Measurements from ENCODE around the gene DNAJC5G.
A peak's percentile ranks its signal among the peaks of the same experiment; 100 is the strongest.
"Not testable (repeated sequence)": the region's sequence is repeated elsewhere in the genome, so short reads cannot be mapped to it uniquely, and the experiment has no call there.

Gene DNAJC5G

DNA sequence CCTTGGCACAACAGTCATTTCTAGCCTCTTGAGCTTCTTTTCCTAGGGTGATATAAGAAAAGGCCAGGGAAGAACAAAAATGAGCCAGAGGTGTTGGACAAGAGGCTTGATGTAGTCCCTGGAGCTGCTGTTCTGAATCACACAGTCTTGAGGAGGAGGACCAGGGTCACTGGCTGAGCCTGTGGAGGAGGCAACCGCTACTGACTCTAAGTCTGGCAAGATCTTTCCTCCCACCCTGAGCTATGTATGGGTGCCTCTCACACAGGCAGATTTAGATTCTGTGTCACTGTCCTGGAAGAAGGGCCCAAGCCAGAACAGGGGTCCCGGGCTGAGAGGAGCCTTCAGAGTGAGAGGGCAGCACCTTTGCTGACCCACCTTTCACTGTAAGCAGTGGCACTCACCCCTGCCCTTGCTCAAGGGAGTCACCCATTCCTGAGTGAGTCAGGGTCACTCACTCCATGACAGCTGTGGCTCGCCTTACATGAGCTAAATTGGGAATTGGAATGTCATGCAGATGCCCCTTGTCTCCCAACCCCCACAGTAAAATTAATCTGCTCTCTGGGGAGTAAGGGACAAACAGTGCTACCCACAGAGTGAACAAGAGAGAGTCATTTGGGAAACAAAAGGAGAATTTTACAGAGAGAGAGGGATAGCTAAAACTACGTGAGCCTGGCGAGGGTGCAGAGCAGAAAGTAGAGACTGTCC, 6.8 kb downstream of the DNAJC5G start, which contains the start of gene TRIM54:
TSS of gene TRIM54 (plus strand) at position 575 of the 705 bp plus-strand sequence. CDS start 303 bp downstream, outside the sequence.
- DNase-seq: no peak

GRCh38 chr2:27282892-27283291, 7.7 kb downstream of the DNAJC5G start:
- DNase-seq: no peak

GRCh38 chr2:27284996-27285395, 9.8 kb downstream of the DNAJC5G start:
- no peak for DNase-seq

GRCh38 chr2:27285481-27285880, 10.2 kb downstream of the DNAJC5G start:
- no peak for DNase-seq

GRCh38 chr2:27288610-27289009, 13.4 kb downstream of the DNAJC5G start:
- no peak for DNase-seq

- DNase-seq: no peak
These were observed 15.3 kb downstream of the DNAJC5G start for GRCh38 chr2:27290549-27290948.

DNA sequence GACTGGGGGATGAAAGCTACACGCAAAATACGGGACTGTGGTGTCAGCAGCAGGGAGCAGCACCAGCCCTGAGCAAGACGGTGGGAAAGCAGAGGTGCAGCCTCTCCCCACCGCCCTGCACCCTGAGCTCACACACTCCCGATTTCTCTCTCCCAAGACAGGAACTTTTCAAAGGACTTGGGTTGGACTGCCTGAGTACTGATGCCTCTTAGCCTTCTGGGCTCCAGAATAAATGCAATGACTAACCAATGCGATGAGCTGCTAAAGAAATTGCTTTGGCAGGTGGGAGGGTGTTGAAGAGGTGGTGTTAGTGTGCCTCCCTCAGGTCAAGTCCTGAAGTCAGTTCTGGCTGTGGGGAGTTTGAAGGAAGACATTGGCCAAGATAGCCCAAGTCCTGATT, 16.6 kb downstream of the DNAJC5G start:
- DNase-seq: no peak

- DNase-seq: no peak
These were observed 19.7 kb downstream of the DNAJC5G start for GRCh38 chr2:27294928-27295327.

DNA sequence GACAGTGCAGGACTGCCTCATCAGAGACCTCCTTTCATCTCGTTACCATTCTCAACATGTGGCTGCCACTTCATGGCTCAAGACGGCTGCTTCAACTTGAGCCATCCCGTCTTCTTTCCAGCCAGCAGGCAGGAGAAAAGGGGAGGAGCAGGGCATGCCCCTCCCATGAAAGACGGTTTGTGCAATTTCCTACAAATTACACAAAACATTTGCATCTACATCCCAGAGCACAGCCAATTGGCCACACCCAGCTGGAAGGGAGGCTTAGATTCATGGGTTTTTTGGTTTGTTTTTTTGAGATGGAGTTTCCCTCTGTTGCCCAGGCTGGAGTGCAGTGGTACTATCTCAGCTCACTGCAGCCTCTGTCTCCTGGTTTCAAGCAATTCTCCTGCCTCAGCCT, 21.2 kb downstream of the DNAJC5G start:
- DNase-seq: no peak

DNA sequence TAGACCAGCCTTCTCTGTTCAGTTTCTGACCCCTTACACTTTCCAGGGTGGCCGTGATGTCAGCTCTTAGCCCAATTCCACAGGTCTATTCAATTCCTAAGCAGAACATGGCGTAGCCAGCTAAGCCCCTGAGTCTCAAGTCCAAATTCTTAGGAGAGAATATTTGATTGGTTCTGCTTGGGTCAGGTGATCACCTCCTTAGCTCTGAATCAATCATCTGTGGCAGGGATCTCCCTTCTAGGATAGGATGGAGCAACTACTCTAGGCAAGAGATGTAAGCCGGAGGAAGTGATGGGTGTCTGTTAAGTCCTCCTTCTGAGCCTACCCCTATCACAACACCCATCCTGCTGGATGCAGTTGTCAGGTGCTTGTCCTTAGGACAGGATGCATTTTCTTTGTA, 22.0 kb downstream of the DNAJC5G start:
- no peak for DNase-seq

DNA sequence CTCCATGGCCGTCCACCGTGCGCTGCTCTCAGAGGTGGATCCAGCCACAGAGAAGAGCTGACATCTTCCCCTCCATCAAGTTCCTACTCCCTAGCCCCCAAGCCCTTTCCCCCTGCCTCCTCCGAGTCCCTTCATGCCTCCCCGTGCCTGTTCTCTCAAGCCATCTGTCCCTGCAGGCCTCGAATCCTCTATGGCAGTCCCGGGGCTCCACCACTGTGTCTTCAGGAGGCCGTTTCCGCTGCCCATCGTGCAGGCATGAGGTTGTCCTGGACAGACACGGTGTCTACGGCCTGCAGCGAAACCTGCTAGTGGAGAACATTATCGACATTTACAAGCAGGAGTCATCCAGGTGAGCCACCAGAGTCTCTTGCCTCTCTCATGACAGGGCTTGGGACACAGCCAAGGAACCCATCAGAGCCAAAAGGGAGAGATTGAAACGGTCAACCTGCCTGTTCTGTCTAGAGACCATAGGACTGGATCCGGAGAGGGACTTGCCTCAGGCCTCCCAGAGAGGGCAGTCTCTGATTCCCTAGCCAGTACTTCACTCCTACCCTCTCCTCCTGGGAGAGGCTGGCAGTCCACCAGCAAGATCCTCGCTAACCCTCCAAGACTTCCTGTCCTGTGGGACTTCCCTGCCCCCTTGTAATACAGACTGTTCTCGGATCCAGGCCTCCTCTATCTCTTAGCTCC, 23.3 kb downstream of the DNAJC5G start:
- no peak for DNase-seq

DNA sequence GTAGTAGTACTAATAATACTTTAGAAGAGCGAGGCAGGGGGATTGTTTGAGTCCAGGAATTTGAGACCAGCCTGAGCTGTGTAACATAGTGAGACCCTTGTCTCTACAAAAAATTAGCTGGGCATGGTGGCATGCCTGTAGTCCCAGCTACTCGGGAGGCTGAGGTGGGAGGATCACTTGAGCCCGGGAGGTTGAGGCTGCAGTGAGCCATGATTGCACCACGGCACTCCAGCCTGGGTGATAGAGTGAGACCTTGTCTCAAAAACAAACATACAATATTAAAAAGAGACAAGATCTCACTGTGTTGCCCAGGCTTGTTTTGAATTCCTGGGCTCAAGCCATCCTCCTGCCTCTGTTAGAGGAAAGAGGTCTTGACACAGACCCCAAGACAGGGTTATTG, 25.4 kb downstream of the DNAJC5G start:
- DNase-seq: not testable (repeated sequence)

DNA sequence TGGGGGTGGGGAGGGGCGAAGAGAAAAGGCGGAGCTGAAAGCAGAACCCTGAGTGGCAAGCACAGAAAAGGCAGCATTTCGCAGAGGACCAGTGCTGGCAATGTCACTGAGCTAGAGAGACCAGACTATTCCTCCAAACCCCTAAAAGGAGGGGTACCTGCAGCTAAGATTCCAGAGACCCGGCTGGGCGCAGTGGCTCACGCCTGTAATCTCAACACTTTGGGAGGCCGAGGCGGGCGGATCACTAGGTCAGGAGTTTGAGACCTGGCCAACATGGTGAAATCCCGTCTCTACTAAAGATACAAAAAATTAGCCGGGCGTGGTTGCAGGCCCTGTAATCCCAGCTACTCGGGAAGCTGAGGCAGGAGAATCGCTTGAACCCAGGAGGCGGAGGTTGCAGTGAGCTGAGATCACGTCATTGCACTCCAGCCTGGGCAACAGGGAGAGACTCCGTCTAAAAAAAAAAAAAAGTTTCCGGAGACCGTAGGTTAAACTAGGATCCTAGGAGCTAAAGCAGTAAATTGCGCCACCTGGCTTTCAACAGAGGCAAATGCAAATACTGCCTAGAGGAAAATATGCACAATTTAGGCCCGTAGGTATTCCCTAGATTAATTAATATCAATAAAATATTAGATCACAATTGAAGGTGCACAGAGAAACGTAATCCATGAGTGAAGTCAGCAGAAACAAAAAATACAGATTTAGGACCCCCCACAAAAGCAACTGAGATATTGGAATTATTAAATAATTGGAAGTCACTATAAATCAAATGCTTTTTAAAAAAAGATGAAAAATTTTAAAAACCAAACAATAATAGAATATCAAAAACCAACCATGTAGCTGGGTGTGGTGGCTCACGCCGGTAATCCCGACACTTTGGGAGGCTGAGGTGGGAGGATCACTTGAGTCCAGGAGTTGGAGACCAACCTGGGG, 28.1 kb downstream of the DNAJC5G start:
- peak in 2 of 14 donors; percentile 4 to 11 for DNase-seq

- DNase-seq: no peak
These were observed 29.4 kb downstream of the DNAJC5G start for GRCh38 chr2:27304488-27305240.

DNA sequence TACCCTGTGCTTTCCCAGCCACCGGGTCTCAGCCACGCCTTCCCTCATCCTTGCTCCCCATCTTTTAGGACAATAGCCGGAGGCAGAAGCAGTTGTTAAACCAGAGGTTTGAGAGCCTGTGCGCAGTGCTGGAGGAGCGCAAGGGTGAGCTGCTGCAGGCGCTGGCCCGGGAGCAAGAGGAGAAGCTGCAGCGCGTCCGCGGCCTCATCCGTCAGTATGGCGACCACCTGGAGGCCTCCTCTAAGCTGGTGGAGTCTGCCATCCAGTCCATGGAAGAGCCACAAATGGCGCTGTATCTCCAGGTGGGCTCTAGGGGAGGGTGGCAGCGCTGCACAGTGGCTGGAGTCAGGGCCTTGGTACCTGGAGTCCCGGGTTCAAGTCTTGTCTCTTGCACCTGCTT, 30.3 kb downstream of the DNAJC5G start:
- no peak for DNase-seq

DNA sequence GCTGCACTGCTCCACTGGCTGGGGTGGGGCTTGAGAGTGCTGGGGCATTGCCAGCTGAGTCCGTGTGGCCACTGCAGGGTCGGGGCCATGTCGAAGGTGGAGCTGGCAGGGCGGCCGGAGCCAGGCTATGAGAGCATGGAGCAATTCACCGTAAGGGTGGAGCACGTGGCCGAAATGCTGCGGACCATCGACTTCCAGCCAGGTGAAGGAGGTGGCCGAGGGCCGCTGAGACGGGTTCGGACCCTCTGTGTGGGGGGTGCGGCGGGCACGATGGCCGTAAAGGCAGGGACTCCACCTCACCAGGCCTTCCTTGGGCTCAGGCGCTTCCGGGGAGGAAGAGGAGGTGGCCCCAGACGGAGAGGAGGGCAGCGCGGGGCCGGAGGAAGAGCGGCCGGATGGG, 30.9 kb downstream of the DNAJC5G start:
- no peak for DNase-seq

DNA sequence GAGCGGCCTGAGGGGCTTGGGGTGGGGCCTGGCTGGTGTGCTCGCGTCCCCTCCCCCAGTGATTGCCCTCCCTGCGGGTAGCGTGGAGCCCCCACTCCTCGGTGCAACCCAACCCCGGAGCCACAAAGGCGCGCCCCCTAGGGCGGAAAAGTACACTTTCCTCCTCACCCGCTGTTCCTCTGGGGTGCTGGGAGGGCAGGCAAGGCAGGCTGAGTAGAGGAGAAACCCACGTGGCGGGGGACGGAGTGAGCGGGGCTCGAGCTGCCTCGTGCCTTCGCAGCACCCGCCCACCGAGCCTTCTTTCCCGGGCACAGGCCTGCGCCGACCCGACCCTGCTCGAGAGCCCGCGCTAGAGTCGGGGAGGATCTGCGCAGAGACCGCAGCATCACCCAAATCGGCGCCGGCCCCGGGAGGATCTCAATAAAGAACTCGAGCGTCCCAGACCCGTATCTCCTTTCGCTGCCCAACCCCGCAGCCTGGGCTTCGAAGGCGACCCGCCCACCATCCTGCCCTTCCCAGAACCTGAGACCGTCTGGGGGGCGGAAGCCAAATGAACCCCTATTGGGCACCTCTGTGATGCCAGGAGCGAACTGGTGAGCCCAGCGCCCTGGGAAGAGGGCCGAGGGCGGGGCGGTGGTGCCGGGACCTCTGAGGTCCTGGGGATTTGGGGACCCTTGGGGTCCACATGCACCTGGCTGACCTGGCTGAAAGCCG, 31.5 kb downstream of the DNAJC5G start:
- DNase-seq: no peak

GRCh38 chr2:27307287-27307544, 32.0 kb downstream of the DNAJC5G start:
- no peak for DNase-seq

DNA sequence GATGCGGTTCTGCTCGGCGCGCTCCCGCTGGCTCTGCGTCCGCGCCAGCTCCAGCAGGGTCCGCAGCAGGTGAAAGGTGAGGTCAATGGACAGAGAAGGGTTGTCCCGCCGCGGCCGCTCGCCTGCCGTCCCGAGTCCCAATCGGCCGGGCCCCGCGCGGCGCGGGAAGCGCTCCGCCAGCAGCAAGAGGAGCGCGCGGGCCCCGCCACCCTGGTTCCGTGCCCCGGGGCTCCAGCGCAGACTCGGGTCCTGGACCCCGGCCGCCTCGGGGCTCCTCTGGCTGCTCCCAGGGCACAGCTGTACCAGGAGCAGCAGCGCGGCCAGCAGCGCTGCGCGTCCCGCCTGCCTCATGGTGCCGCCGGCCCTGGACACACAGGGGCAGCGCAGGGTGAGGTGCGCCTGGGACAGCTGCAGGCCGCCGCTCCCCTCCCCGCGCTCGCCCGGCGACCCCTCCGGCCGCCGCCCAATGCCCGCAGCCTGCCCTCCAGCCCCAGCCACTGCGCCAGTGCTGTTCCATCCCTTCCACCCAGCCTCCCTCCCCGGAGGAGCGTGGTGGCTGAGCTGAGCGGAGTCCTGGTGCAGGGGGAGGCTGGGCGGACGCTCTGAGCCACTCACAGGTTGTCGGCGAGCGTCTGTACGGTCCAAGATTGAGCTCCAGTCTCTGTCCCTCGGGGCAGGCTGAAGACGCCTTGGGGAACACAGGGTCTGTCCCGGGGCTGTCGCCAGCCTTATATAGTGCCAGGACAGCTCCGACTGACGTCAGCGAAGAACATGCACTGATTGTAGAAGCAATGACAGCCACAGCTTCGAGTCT, 32.5 kb downstream of the DNAJC5G start:
- no peak for DNase-seq

GRCh38 chr2:27308359-27308881, 33.2 kb downstream of the DNAJC5G start, which contains the start of gene UCN:
TSS of gene UCN (minus strand) at chr2:27308445. CDS start at chr2:27307895, 550 bp downstream.
- no peak for DNase-seq

- DNase-seq: no peak
These were observed 34.4 kb downstream of the DNAJC5G start for GRCh38 chr2:27309651-27310050.

Data from C1 segment of cervical spinal cord (tissue), 14 donors.